LHCN-M2 (cell line): ENCODE data around the gene PSD4. TPM values are rescaled to one million over a fixed set of nuclear protein-coding genes. Genes with fewer than 3 reads are reported as not detected.

ENCODE experiments used
- total RNA-seq: library from RNA; depleted of rRNA; stranded (reverse); fragments of >200 nt; gene quantifications from 2 replicates; pipeline ENCODE4 v1.2.3, GENCODE V29; 2014; rRNA removed

The PSD4 gene
- total RNA-seq, 1 experiment from 2014 or later, result 1.0 TPM

Other genes starting within 250 kb of the PSD4 start
- not detected in 2 replicates for gene IL36G, start 196.0 kb upstream of the PSD4 start, total RNA-seq
- gene IL36A, start 168.5 kb upstream of the PSD4 start, total RNA-seq, result not detected in 2 replicates
- not detected in 2 replicates for gene IL36B, start 121.1 kb upstream of the PSD4 start, total RNA-seq
- not detected in 2 replicates for gene IL36RN, start 114.8 kb upstream of the PSD4 start, total RNA-seq
- gene IL1F10, start 106.0 kb upstream of the PSD4 start, total RNA-seq, result not detected in 2 replicates
- not detected in 2 replicates for gene IL1RN, start 46.4 kb upstream of the PSD4 start, total RNA-seq
- gene PAX8, start 105.0 kb downstream of the PSD4 start, total RNA-seq, result 2.3 and 4.2 TPM in 2 replicates